HG03378 (cell line): ENCODE measurements around the gene MYO15B.
"Not testable (repeated sequence)": the region's sequence is repeated elsewhere in the genome, so short reads cannot be mapped to it uniquely, and the experiment has no call there.

ENCODE experiments used
- ATAC-seq: cut with Tn5 transposase; IDR thresholded peaks from one replicate; pipeline ENCODE4 v1.9.1; 2021; ENCODE audit warnings: mild to moderate bottlenecking, moderate library complexity; ENCODE audit not compliant: unreplicated experiment

The MYO15B gene

DNA sequence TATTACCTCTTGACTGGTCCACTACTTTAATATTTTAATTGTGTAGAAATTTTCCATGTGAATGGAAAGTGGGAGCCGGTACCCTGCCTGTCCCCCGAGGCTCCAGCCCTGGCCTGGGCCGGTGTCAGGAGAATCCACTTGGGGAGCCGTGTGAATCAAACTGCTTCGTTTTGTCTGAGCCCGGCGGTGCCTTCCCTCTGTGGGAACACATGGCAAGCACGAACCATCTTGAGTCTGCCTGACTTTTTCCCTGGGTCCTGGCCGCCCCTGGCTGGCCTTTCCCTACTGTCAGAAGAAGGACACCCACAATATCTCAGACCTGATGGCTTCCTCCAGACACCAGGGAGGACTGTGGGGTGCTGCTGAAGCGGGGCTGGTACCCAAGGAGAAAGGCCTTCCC, 12.4 kb upstream of the MYO15B start:
- no peak for ATAC-seq

DNA sequence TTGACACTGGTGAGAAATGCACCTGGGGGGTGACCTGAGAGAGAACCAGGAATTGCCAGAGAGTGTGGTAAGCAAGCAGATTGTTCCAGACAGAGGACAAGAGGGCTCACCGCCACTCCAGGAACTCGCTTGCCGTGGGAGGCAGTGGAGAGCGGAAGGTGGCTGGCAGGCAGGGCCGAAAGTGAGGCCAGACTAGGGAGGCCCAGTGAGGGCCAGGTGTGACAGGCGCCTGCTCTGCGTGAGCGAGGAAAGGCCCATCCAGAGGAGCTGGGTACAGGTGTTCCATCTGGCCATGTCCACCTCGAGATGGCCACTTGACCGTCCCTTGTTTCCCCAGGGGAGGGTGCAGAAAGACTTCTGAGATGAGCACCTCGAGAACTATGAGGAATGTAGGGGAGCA, 11.9 kb upstream of the MYO15B start:
- ATAC-seq: no peak

DNA sequence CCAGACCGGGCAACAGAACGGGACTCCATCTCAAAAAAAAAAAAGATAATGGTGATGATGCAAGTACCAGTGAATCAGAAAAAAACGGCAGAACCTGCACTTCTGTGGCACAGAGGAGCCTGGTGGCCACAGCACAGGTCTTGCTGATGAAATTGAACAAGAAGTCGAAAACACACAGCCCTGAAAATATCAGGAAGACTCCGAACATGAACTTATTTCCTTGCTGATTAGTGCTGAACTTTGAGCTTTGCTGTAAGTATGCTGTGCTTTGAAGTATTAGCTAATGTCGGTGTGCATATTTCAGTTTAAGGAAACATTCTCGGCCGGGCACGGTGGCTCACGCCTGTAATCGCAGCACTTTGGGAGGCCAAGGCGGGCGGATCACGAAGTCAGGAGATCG, 10.9 kb upstream of the MYO15B start:
- no peak for ATAC-seq

DNA sequence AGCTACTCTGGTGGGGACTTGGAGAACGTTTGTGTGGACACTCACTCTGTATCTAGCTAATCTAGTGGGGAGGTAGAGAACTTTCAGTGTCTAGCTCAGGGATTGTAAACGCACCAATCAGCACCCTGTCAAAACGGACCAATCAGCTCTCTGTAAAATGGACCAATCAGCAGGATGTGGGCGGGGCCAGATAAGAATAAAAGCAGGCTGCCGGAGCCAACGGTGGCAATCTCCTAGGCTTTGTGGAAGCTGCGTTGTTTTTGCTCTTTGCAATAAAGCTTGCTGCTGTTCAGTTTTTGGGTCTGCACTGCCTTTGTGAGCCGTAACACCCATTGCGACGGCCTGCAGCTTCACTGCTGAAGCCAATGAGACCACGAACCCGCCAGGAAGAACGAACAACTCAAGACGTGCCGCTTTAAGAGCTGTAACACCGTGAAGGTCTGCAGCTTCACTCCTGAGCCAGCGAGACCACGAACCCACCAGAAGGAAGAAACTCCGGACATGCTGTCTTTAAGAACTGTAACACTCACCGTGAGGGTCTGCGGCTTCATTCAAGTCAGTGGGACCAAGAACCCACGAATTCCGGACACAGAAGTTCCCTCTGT, 6.4 kb upstream of the MYO15B start:
- ATAC-seq: not testable (repeated sequence)

DNA sequence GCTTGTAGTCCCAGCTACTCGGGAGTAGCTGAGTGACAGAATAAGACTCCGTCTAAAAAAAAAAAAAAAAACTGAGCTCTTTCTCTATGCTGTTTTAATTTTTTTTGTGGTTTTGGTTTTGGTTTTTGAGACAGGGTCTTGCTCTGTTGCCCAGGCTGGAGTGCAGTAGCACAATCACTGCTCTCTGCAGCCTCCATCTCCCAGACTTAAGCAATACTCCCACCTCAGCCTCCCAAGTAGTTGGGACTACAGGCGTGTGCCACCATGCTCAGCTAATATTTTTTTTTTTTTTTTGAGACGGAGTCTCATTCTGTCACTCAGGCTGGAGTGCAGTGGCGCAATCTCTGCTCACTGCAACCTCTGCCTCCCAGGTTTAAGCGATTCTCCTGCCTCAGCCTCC, 4.4 kb upstream of the MYO15B start:
- not testable (repeated sequence) for ATAC-seq

DNA sequence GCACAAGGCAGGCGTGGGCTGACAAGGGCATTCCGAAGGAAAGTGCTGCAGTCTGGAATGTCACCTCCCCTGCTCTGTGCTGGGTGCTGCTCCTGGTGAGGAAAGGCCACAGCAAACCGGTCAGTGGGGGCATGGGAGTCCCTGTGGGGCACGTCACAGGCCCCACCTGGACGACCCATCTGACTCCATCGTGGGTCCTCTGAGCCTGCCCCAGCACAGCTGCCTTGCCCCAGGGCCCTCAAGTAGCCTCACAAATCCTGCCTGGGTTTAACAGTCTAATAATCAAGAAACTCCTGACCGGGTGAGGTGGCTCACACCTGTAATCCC, 2.8 kb upstream of the MYO15B start:
- no peak for ATAC-seq

DNA sequence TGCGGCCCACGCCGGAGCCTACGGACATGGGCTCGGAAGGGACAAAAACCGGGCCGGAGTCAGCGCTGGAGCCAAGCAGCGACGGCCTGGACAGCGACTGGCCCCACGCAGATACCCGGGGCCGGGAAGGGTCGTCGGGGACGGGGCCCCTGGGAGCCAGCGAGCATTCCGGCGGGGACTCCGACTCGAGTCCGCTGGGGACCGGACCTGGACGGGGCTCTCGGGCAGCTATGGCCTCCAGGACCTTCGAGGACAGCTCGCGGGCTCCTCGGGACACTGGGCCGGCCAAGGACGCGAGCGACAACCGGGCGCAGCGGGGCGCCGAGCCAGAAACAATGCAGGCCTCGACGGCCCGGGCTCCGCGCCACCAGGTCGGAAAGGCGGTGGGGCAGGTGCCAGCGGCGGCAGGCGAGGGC, 1.0 kb downstream of the MYO15B start:
- ATAC-seq: no peak

DNA sequence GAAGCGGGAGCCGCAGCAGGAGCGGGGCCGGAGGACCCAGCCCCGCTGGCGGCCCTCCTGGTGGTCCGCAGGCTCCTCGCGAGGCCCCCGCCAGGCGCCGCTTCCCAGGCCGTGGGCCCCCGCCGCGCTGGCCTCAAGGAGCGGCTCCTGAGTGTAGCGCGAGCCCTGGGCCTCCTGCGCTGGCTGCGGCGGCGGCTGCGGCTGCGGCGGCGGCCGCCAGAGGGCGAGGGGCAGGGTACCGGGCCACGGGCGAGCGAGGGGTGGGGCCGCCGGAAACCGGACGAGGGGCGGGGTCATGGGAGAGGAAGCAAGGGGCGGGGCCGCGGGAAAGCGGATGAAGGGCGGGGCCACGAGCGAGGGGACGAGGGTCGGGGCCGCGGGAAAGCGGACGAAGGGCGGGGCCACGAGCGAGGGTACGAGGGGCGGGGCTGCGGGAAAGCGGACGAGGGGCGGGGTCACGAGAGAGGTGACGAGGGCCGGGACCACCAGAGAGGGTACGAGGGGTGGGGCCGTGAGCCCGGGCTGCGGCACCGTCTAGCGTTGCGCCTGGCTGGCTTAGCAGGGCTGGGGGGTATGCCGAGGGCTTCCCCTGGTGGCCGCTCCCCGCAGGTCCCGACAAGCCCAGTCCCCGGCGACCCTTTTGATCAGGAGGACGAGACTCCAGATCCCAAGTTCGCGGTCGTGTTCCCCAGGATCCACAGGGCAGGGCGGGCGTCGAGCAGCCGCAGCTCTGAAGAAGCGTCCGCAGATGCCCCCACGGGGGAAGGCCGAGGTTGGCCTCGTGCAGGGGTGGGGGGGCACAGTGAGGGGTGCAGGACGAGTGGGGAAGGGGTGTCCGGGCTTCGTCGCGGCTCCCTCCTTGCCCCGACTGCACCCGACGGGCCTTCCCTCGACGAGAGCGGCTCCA, 1.7 kb downstream of the MYO15B start:
- no peak for ATAC-seq

DNA sequence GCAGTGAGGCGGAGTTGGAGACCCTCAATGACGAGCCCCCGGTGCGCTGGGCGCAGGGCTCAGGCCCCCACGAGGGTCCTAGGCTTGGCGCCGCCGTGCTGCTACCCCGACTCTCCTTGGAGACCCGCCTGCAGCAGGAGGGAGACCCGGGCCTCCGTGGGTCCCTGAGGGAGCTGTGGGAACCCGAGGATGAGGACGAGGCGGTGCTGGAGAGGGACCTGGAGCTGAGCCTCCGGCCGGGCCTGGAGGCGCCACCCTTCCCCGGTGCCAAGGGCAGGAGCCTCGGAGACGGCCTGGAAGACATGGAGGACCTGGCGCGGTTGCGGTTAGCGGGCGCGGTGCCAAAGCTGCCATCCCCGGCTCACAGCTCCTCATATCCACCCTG, 2.3 kb downstream of the MYO15B start:
- no peak for ATAC-seq

DNA sequence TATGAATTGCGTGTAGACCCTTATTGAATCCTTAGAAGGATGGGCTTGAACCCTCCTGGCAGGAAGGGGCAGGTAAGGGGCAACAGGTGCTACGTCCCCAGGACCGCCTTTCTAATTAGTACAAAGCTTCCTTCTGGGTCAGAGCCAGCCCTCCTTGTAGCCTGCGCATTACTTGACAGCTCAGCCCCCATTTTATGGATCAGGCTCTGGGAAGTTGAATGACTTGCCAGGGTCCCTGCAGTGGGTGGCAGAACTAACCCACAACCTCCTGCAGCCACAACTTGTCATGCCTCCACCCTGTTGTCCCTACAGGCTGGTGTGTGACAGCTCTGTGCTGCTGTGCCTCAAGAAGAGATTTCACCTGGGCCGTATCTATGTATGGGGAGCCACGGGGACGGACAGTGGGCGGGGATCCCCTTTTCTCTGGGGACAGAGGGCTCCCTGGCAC, 2.7 kb downstream of the MYO15B start:
- ATAC-seq: no peak

DNA sequence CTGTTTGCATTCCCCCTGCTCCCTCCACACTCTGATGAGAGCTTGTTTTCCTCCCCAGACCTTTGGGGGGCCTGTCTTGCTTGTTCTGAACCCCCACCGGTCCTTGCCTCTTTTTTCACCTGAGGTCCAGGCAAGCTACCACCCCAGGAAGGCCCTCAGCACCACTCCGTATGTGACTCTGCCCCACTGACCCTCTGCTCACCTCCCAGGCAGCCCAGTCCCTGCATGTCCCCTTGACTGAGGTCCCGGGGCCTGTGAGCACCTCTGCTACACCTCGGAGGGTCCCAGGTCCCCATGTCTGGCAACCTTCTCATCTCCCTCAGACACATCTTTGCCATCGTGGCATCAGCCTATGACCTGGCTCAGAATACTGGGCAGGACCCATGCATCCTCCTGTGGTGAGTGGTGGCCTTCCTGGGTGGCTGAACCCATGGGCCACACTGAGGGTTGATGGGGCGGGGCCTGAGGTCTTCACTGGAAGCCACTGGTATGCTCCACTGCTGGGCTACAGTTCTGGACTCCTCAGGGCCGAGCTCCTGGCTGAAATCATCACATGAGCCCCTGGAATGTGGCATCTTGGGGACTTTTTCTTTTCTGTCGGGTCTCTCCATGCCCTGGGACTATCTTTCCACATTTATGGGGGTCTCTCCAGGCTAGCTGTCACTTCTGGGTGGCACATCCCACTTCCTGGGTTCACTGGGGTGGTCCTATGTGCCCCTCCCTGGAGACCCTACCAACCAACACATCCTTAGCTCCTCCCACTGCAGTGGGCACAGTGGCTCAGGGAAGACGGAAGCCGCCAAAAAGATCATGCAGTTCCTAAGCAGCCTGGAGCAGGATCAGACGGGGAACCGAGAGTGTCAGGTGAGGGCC, 3.5 kb downstream of the MYO15B start:
- ATAC-seq: no peak

DNA sequence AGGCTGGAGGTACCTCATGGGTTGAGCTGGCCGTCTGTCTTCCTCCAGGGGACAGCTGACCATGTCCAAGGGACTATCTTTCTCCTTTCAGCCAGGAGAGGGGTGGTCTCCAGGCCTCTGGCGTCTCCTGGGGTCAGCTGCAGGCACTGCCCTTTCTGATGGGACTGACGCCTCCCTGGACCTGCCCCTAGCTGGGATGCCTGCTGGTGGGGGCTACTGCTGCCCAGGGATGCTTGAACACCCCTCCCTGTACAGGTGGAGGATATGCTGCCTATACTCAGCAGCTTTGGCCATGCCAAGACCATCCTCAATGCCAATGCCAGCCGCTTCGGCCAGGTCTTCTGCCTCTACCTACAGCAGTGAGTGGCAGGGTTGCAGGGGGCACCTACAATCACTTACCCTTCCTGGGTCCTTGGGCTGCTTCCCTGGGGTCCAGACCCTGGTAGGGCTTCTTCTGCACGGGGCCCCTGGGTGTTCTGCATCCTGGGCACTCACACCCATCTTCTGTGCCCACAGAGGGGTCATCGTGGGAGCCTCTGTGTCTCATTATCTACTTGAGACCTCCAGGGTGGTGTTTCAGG, 4.2 kb downstream of the MYO15B start:
- ATAC-seq: no peak

DNA sequence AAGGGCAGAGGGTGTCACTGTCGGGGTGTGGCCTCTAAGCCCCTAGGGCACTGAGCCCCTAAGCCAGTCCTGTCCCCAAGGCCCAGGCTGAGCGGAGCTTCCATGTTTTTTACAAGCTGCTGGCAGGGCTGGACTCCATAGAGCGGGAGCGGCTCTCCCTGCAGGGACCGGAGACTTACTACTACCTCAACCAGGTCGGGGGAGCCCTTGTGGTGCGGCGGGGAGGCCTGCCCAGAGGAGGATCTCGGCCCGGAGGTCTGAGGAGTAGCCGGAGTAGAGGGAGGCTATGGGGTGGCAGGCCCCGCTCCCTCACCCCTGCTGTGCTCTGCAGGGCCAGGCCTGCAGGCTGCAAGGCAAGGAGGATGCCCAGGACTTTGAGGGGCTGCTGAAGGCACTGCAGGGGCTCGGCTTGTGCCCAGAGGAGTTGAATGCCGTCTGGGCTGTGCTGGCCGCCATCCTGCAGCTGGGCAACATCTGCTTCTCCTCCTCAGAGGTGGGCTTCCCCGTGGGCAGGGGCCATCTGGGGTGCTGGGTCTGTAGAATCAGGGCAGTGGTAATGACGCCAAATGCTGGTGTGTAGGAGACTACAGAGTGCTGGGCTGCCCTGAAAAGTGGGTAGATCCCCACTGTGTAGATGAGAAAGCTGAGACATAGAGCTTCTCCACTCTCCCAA, 4.9 kb downstream of the MYO15B start:
- no peak for ATAC-seq

DNA sequence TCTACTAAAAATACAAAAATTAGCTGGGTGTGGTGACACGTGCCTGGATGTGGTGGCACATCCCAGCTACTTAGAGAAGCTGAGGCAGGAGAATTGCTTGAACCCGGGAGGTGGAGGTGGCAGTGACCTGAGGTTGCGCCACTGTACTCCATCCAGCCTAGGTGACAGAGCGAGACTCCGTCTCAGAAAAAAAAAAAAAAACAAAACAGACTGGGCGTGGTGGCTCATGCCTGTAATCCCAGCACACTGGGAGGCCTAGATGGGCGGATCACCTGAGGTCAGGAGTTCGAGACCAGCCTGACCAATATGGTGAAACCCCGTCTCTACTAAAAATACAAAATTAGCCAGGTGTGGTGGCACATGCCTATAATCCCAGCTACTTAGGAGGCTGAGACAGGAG, 5.8 kb downstream of the MYO15B start:
- ATAC-seq: not testable (repeated sequence)

DNA sequence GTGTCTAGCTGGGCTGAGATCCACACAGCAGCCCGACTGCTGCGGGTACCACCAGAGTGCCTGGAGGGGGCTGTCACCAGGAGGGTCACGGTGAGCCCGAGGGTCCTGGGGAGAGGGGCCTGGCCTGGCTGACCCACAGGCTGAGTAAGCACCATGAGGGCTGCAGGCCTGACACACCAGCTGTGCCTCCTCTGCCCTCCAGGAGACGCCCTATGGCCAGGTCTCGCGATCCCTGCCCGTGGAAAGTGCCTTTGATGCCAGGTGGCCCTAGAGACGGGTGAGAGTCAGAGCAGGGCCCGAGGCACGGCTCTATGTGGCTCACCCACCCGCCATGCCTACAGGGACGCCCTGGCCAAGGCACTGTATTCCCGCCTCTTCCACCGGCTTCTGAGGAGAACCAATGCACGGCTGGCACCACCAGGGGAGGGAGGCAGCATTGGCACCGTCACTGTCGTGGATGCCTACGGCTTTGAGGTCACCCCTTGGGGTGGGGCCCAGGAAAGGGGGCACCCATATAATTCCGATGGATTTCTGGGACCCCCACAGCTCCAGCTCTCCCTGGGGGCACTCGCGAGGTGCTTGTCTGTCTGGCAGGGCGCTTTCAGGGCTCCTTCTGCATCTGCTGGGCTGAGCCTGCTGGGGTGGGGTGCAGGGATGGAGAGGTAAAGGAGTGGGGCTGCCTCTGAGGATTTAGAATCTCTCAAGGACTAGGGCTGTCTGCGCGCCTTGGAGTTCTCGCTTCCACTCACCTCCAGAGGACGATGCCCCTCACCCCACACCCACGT, 7.1 kb downstream of the MYO15B start:
- ATAC-seq: no peak

DNA sequence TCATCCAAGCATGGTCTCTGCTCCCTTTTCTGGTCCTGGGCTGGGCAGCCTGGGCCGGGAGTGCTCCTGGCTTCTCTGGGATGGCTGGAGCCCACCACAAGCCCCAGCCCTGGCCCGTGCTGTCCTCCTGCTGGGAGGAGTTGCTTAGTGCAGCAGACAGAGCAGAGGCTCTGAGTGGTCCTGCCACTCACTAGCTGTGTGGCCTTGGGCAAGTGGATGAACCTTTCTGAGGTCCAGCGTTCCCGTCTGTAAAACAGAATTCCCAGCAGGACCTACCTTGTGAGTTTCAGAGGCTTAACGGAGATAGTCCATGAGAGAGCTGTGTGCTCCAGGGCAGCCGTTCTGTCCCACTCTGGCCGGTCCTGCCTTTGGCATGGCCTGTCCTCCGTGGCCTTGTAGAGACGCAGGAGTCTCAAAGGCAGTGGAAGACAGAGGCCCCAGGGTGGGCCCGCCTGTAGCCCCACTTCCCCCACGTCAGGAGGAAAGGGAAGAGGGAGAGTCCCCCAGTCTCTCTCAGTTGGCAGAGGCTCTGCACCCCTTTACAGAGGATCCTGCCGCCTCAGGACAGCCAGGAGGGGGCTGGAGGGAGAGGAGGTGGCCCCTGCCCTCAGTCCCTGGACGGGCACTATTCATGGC, 7.8 kb downstream of the MYO15B start:
- no peak for ATAC-seq

DNA sequence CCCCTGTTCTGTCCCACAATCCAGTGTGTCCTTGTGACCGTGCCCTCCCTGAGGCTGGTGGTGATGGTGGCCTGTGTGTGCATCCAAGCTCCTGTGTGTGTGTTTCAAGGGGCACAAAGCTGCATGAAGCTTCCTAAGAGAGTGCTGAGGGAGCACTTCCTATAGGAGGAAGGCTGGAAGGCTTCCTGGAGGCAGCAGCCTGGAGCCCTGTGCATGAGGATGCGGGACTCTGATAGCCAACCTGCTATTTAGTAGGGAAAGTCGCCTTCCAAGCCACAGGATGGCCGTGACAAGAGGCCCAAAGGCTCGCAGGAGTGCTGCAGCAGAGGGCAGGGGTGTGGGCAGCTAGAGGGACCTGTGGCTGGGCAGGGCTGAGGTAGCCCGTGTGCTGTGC, 8.3 kb downstream of the MYO15B start:
- ATAC-seq: no peak

DNA sequence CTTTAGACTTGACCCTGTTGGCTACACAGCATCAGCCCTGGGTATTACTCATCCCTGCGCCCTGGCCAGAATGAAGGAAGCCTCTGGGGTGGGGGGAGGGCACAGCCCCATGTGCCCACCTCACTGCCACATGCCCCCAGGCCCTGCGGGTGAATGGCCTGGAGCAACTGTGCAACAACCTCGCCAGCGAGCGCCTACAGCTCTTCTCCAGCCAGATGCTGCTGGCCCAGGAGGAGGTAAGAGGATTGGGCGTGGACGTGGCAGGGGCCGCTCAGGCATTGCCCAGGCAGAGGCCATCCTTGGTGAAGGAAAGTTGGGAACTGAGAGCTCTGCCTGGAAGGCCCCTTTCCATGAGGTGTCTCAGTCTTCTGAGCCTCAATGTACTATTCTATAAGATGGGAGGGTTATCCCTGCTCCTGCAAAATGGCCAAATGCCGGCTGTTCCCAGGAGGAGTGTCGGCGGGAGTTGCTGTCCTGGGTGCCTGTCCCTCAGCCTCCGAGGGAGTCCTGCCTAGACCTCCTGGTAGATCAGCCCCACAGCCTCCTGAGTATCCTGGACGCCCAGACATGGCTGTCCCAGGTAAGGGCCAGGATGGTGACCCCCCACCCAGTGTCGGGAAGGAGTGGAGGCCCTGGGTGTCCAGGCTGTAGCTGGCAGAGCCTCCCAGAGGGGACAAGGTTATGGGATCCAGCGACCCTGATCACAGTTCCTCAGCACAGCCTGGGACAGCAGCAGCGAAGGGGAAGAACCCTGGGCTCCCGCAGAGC, 8.9 kb downstream of the MYO15B start:
- ATAC-seq: no peak
